ENCODE measurements around the gene ANKRD11.
"Not testable (repeated sequence)": the region's sequence is repeated elsewhere in the genome, so short reads cannot be mapped to it uniquely, and the experiment has no call there.

The ANKRD11 gene

DNA sequence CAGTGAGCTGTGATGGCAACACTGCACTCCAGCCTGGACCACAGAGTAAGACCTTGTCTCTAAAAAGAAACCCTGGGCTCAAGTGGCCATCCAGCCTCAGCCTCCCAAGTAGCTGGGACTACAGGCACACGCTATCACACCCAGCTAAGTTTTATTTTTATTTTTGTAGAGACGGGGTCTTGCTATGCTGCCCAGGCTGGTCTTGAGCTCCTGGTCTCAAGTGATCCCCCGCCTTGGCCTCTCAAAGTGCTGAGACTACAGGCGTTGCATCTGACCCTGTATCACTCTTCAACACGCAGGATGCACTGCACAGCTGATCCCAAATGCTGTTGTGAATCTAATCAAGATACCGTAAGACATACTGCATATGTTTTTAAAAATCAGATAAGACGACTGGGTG, 23.0 kb downstream of the ANKRD11 start:
- Histone ChIP-seq H3K36me3 (ENCODE audit: insufficient read depth, insufficient read length, low read length) (peaks cover 29% of the 10 kb centered on the region), H3K4me3 (ENCODE audit: insufficient read length, low read depth) (no peak overlapping the region)
- DNase-seq (ENCODE audit: low read depth, low spot score) = no peak

DNA sequence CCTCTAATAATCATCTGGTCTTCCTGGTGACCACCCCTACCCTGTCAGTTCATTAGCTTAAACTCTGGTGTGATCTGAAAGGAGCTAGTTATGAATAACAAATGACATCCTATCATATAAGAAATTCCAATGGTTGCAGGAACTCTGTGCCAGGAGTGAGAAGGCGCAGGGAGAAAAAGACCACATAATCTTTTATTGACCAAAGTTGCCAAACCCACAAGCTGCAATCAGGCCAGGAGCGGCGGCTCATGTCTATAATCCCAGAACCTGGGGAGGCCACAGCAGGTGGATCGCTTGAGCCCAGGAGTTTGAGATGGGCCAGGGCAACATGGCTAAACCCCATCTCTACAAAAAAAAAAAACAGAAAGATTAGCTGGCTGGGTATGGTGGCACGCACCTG, 23.4 kb downstream of the ANKRD11 start:
- H3K27me3 ChIP-seq (ENCODE audit: insufficient read depth, insufficient read length) = no peaks in the 10 kb centered on the region
- H3K36me3 ChIP-seq (ENCODE audit: insufficient read depth, insufficient read length, low read length) = peaks cover 29% of the 10 kb centered on the region
- no peak overlapping the region for H3K4me3 ChIP-seq (ENCODE audit: insufficient read length, low read depth)
- no peak for DNase-seq (ENCODE audit: low read depth, low spot score)
- TF ChIP-seq YY1 (IDR thresholded peaks at IDR 0.05; ENCODE audit: insufficient read depth, insufficient read length) (no peak), ZNF274 (IDR thresholded peaks at IDR 0.05; ENCODE audit: low read depth, low read length) (no peak), SUZ12 (IDR thresholded peaks at IDR 0.05; ENCODE audit: extremely low read depth, insufficient read depth, insufficient read length) (no peak)
- H3K9me3 ChIP-seq (ENCODE audit: insufficient read depth, low read length) = no peaks in the 10 kb centered on the region
- H3K9ac ChIP-seq (ENCODE audit: insufficient read length, low read depth) = no peak overlapping the region
- H3K4me1 ChIP-seq (ENCODE audit: insufficient read depth, insufficient read length) = peaks cover 8% of the 10 kb centered on the region

More for the DNA sequence above, 23.0 kb downstream of the ANKRD11 start:
- Histone ChIP-seq H3K9me3 (ENCODE audit: insufficient read depth, low read length) (no peaks in the 10 kb centered on the region), H3K9ac (ENCODE audit: insufficient read length, low read depth) (no peak overlapping the region), H3K4me1 (ENCODE audit: insufficient read depth, insufficient read length) (peaks cover 8% of the 10 kb centered on the region), H3K27me3 (ENCODE audit: insufficient read depth, insufficient read length) (no peaks in the 10 kb centered on the region)
- no peak for TF ChIP-seq ZNF274 (IDR thresholded peaks at IDR 0.05; ENCODE audit: low read depth, low read length)
- no peak for TF ChIP-seq SUZ12 (IDR thresholded peaks at IDR 0.05; ENCODE audit: extremely low read depth, insufficient read depth, insufficient read length)
- TF ChIP-seq YY1 (IDR thresholded peaks at IDR 0.05; ENCODE audit: insufficient read depth, insufficient read length) = no peak

- peaks cover 19% of the 10 kb centered on the region for H3K36me3 ChIP-seq (ENCODE audit: insufficient read depth, insufficient read length, low read length)
- H3K4me1 ChIP-seq (ENCODE audit: insufficient read depth, insufficient read length); DNase-seq (ENCODE audit: low read depth, low spot score); H3K27me3 ChIP-seq (ENCODE audit: insufficient read depth, insufficient read length); H3K9ac ChIP-seq (ENCODE audit: insufficient read length, low read depth); H3K9me3 ChIP-seq (ENCODE audit: insufficient read depth, low read length); H3K4me3 ChIP-seq (ENCODE audit: insufficient read length, low read depth): not testable (repeated sequence)
Observed at GRCh38 chr16:89463312-89463711, 27.0 kb downstream of the ANKRD11 start.

DNA sequence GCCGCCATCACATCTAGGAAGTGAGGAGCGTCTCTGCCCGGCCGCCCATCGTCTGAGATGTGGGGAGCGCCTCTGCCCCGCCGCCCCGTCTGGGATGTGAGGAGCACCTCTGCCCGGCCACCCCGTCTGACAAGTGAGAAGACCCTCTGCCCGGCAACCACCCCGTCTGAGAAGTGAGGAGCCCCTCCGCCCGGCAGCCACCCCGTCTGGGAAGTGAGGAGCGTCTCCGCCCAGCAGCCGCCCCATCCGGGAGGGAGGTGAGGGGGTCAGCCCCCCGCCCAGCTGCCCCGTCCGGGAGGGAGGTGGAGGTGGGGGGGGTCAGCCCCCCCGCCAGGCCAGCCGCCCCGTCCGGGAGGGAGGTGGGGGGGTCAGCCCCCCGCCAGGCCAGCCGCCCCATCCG, 27.7 kb downstream of the ANKRD11 start:
- not testable (repeated sequence) for H3K4me3 ChIP-seq (ENCODE audit: insufficient read length, low read depth); DNase-seq (ENCODE audit: low read depth, low spot score); H3K4me1 ChIP-seq (ENCODE audit: insufficient read depth, insufficient read length); H3K27me3 ChIP-seq (ENCODE audit: insufficient read depth, insufficient read length); H3K9me3 ChIP-seq (ENCODE audit: insufficient read depth, low read length); H3K9ac ChIP-seq (ENCODE audit: insufficient read length, low read depth)
- peaks cover 13% of the 10 kb centered on the region for H3K36me3 ChIP-seq (ENCODE audit: insufficient read depth, insufficient read length, low read length)

- H3K27me3 ChIP-seq (ENCODE audit: insufficient read depth, insufficient read length); H3K4me3 ChIP-seq (ENCODE audit: insufficient read length, low read depth): not testable (repeated sequence)
- H3K36me3 ChIP-seq (ENCODE audit: insufficient read depth, insufficient read length, low read length) = peaks cover 10% of the 10 kb centered on the region
Observed at GRCh38 chr16:89461890-89462289, 28.5 kb downstream of the ANKRD11 start.

DNA sequence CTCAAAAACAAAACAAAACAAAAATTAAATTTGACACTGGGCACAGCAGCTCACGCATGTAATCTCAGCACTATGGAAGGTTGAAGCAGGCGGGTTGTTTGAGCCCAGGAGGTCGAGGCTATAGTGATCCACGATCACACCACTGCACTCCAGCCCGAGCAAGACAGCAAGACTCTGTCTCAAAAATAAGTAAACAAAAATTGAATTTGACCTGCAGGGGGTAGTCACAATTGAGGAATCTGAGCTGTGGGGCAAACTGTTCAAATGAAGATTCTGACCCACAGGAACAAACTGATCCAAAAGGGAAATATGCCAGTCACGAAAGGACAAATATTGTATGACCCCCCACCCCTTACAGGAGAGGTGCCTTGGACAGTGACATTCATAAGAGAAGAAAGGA, 29.8 kb downstream of the ANKRD11 start:
- peaks cover 10% of the 10 kb centered on the region for H3K36me3 ChIP-seq (ENCODE audit: insufficient read depth, insufficient read length, low read length)
- H3K9me3 ChIP-seq (ENCODE audit: insufficient read depth, low read length) = peaks cover 7% of the 10 kb centered on the region; the same call in 1 of the 2 replicates
- no peak overlapping the region for H3K4me3 ChIP-seq (ENCODE audit: insufficient read length, low read depth)
- no peak for DNase-seq (ENCODE audit: low read depth, low spot score)
- H3K27me3 ChIP-seq (ENCODE audit: insufficient read depth, insufficient read length) = no peaks in the 10 kb centered on the region
- TF ChIP-seq SUZ12 (IDR thresholded peaks at IDR 0.05; ENCODE audit: extremely low read depth, insufficient read depth, insufficient read length) = no peak
- TF ChIP-seq ZNF274 (IDR thresholded peaks at IDR 0.05; ENCODE audit: low read depth, low read length) = no peak
- TF ChIP-seq YY1 (IDR thresholded peaks at IDR 0.05; ENCODE audit: insufficient read depth, insufficient read length) = no peak
- H3K9ac ChIP-seq (ENCODE audit: insufficient read length, low read depth) = no peak overlapping the region
- peaks cover 8% of the 10 kb centered on the region for H3K4me1 ChIP-seq (ENCODE audit: insufficient read depth, insufficient read length)

More at GRCh38 chr16:89461890-89462289, 28.5 kb downstream of the ANKRD11 start:
- H3K4me1 ChIP-seq (ENCODE audit: insufficient read depth, insufficient read length) = peaks cover 11% of the 10 kb centered on the region
- H3K9ac ChIP-seq (ENCODE audit: insufficient read length, low read depth); DNase-seq (ENCODE audit: low read depth, low spot score); H3K9me3 ChIP-seq (ENCODE audit: insufficient read depth, low read length): not testable (repeated sequence)

GRCh38 chr16:89458967-89459366, 31.4 kb downstream of the ANKRD11 start:
- peaks cover 7% of the 10 kb centered on the region; the same call in 1 of the 2 replicates for H3K9me3 ChIP-seq (ENCODE audit: insufficient read depth, low read length)
- no peaks in the 10 kb centered on the region for H3K27me3 ChIP-seq (ENCODE audit: insufficient read depth, insufficient read length)
- H3K4me1 ChIP-seq (ENCODE audit: insufficient read depth, insufficient read length) = peaks cover 8% of the 10 kb centered on the region
- TF ChIP-seq SUZ12 (IDR thresholded peaks at IDR 0.05; ENCODE audit: extremely low read depth, insufficient read depth, insufficient read length) = no peak
- TF ChIP-seq ZNF274 (IDR thresholded peaks at IDR 0.05; ENCODE audit: low read depth, low read length) = no peak
- no peak for TF ChIP-seq YY1 (IDR thresholded peaks at IDR 0.05; ENCODE audit: insufficient read depth, insufficient read length)
- peaks cover 4% of the 10 kb centered on the region for H3K36me3 ChIP-seq (ENCODE audit: insufficient read depth, insufficient read length, low read length)
- no peak overlapping the region for H3K9ac ChIP-seq (ENCODE audit: insufficient read length, low read depth)
- H3K4me3 ChIP-seq (ENCODE audit: insufficient read length, low read depth) = no peak overlapping the region
- no peak for DNase-seq (ENCODE audit: low read depth, low spot score)

DNA sequence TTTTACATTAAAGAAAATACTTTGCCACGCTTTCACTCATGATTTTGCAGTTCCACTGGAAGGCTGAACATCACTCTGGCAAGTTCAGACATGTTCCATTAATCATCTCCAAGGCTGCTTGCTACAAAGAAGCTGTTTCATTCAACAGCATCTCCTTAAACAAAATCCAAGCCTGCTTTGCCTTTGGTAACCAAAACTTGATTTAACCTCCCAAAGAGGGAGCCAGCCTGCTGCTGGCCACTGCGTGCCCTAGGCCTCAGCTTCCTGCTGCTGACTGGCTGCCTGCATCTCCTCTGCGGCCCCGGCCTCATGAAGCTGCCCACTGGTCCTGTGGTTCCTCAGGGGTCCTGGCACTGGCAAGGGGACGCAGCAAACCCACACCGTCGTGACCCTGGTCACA, 31.8 kb downstream of the ANKRD11 start:
- no peak for DNase-seq (ENCODE audit: low read depth, low spot score)

More for the DNA sequence above, 31.8 kb downstream of the ANKRD11 start:
- H3K4me1 ChIP-seq (ENCODE audit: insufficient read depth, insufficient read length) = peaks cover 9% of the 10 kb centered on the region
- H3K4me3 ChIP-seq (ENCODE audit: insufficient read length, low read depth) = no peak overlapping the region
- no peak overlapping the region for H3K9ac ChIP-seq (ENCODE audit: insufficient read length, low read depth)
- H3K36me3 ChIP-seq (ENCODE audit: insufficient read depth, insufficient read length, low read length) = peaks cover 4% of the 10 kb centered on the region
- H3K27me3 ChIP-seq (ENCODE audit: insufficient read depth, insufficient read length) = no peaks in the 10 kb centered on the region
- TF ChIP-seq SUZ12 (IDR thresholded peaks at IDR 0.05; ENCODE audit: extremely low read depth, insufficient read depth, insufficient read length) = no peak
- no peak for TF ChIP-seq ZNF274 (IDR thresholded peaks at IDR 0.05; ENCODE audit: low read depth, low read length)
- TF ChIP-seq YY1 (IDR thresholded peaks at IDR 0.05; ENCODE audit: insufficient read depth, insufficient read length) = no peak
- peaks cover 7% of the 10 kb centered on the region; the same call in 1 of the 2 replicates for H3K9me3 ChIP-seq (ENCODE audit: insufficient read depth, low read length)
